NCI-H446 treated with DMSO at 0.1 percent for 48 hours (cell line): ENCODE results near the gene HSD3B7.

Experiments used
- DNase-seq: peaks from one replicate; lab custom pipeline; 2025; lab: John Stamatoyannopoulos, UW

HSD3B7 gene

DNA sequence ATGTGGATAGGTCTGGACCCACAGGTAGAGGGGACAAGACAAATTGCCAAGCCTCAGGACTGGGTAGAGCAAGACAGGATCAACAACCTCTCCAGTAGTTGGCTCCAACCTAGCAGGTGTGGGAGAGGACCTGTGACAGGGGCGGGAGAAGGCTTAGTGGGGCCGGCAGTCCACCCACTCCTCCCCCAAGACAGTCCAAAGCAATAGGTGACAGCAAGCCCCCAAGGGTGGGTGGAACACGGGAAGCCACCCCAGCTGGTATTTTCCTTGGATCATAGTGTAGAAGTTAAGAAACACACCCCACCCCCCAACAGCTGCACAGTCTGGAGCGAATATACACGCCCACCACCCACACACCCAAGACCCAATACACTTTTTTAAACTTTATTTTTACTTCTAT lies 44.3 kb downstream of the HSD3B7 start:
- no peak for DNase-seq

DNA sequence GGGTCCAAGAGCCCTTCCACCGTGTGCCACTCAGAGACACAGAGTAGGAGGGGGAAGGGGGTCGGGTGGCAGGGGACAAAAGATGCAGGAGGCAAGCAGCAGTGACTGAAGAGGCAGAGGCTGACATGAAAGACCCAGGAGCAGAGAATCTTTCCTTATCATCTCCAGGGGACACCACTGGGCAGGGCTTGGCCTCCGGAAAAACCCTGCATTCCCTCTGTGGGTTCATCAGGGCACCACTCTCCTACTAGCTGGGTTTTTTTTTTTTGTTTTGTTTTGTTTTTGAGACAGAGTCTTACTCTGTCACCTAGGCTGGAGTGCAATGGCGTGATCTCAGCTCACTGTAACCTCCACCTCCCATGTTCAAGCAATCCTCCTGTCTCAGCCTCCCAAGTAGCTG lies 46.3 kb downstream of the HSD3B7 start:
- no peak for DNase-seq

- DNase-seq: peak; percentile 86
Observed at GRCh38 chr16:31032736-31033708, 48.0 kb downstream of the HSD3B7 start, which contains the start of gene STX4. STX4 (plus strand) TSS chr16:31033558; CDS start chr16:31033806, 248 bp downstream.

GRCh38 chr16:31033709-31034492 lies 48.9 kb downstream of the HSD3B7 start:
- DNase-seq: peak; percentile 35

DNA sequence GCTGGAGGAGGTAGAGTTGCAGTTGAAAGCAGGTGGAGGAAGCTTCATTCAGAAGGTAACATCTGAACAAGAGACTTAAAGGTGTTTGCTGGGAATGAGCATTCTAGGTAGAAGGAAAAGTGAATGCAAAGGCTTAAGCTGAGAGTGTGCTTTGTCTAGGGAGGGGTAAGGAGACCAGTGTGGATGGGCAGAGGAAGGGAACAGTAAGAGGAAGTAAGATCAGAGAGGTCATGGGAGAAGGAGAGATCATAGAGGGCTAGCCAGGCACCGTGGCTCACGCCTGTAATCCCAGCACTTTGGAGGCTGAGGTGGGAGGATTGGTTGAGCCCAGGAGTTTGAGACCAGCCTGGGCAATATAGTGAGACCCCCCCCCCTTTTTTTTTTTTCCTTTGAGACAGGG lies 51.7 kb downstream of the HSD3B7 start:
- no peak for DNase-seq
